DOHH2 (cell line): Measurements from ENCODE around the gene STON2.

Experiments used
- H3F3A ChIP-seq: fragments of 200-600 bp; sonication (generic), shearing (Covaris generic); 2 replicates; pipeline ENCODE4 v1.6.0; 2016; ENCODE audit warnings: antibody characterized with exemption, mild to moderate bottlenecking; ENCODE audit not compliant: control insufficient read depth, insufficient read depth
- H3K27ac ChIP-seq: fragments of 200-600 bp; sonication (generic); 2 replicates; pipeline ENCODE4 v1.5.1; 2014; ENCODE audit warnings: low read depth, mild to moderate bottlenecking, low read length, moderate library complexity
- H3K27me3 ChIP-seq: fragments of 200-600 bp; sonication (generic); 2 replicates; pipeline ENCODE4 v1.6.1; 2014; ENCODE audit warnings: mild to moderate bottlenecking, low read length, mixed read lengths; ENCODE audit not compliant: control insufficient read depth
- H3K36me3 ChIP-seq: fragments of 200-600 bp; sonication (generic); 2 replicates; pipeline ENCODE4 v1.6.1; 2014; ENCODE audit warnings: mild to moderate bottlenecking, low read length, moderate library complexity, mixed read lengths; ENCODE audit not compliant: control insufficient read depth
- H3K4me1 ChIP-seq: fragments of 200-600 bp; sonication (generic); 2 replicates; pipeline ENCODE4 v1.6.1; 2014; ENCODE audit warnings: mild to moderate bottlenecking, low read length, mixed read lengths; ENCODE audit not compliant: control insufficient read depth
- H3K4me2 ChIP-seq: fragments of 200-600 bp; sonication (generic); 2 replicates; pipeline ENCODE4 v1.6.0; 2014; ENCODE audit warnings: mild to moderate bottlenecking, low read length, moderate library complexity
- H3K4me3 ChIP-seq: fragments of 200-600 bp; sonication (generic); 2 replicates; pipeline ENCODE4 v1.5.1; 2014; ENCODE audit warnings: mild to moderate bottlenecking, low read length, mixed read lengths
- H3K79me2 ChIP-seq: fragments of 200-600 bp; sonication (generic); 2 replicates; pipeline ENCODE4 v1.6.1; 2014; ENCODE audit warnings: mild to moderate bottlenecking, low read length, mixed read lengths; ENCODE audit not compliant: control insufficient read depth
- H3K9me2 ChIP-seq: fragments of 200-600 bp; sonication (generic); replicated peaks from 2 replicates; pipeline ENCODE4 v1.6.1; 2014; ENCODE audit warnings: mild to moderate bottlenecking, low read length, mixed read lengths; ENCODE audit not compliant: control insufficient read depth
- H3K9me3 ChIP-seq: fragments of 200-600 bp; sonication (generic); 2 replicates; pipeline ENCODE4 v1.6.1; 2014; ENCODE audit warnings: antibody characterized with exemption, low read length, mixed read lengths; ENCODE audit not compliant: control insufficient read depth, insufficient read depth
- H4K20me1 ChIP-seq: fragments of 200-600 bp; sonication (generic); 2 replicates; pipeline ENCODE4 v1.6.0; 2014; ENCODE audit warnings: low read depth, mild to moderate bottlenecking, antibody characterized with exemption, low read length, moderate library complexity; ENCODE audit not compliant: control insufficient read depth, insufficient read depth
- EZH2phosphoT487 ChIP-seq: fragments of 200-600 bp; sonication (generic); IDR thresholded peaks from 2 replicates; pipeline ENCODE4 v1.6.1; 2017; ENCODE audit warnings: borderline replicate concordance, mild to moderate bottlenecking, antibody characterized with exemption, low read length, moderate library complexity, mixed read lengths
- TF ChIP-seq, protein P1 (sequence below): fragments of 200-600 bp; sonication (generic); IDR thresholded peaks from one replicate; pipeline ENCODE4 v1.5.1; 2014; ENCODE audit warnings: antibody characterized with exemption, mild to moderate bottlenecking, low read depth, low read length; ENCODE audit not compliant: poor library complexity, severe bottlenecking

The STON2 gene

DNA sequence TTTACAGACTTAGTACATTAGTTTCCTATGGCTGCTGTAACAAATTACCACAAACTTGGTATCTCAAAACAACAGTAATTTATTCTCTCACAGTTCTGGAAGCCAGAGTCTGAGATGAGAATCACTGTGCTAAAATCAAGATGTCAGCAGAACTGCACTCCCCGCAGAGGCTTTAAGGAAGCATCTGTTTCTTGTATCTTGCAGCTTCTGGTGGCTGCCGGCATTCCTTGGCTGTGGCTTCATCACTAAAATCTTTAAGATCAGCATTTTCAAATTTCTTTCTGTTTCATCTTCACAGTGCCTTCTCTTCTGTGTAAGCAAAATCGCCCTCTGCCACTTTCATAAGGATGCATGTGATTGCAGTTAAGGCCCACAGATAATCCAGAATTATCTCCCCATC lies 9.4 kb downstream of the STON2 start:
- Histone ChIP-seq H3K27ac (no peak overlapping the region), H3K79me2 (no peaks in the 10 kb centered on the region), H3K9me2 (no peaks in the 10 kb centered on the region), H3K9me3 (no peaks in the 10 kb centered on the region), H3K27me3 (no peaks in the 10 kb centered on the region; the same call in 1 of the 2 replicates), H3K4me2 (no peak overlapping the region), H3K36me3 (no peaks in the 10 kb centered on the region), H3F3A (no peaks in the 10 kb centered on the region), H3K4me1 (no peaks in the 10 kb centered on the region), H3K4me3 (no peak overlapping the region), H4K20me1 (no peaks in the 10 kb centered on the region; the same call in 1 of the 2 replicates)
- TF ChIP-seq, protein P1, sequence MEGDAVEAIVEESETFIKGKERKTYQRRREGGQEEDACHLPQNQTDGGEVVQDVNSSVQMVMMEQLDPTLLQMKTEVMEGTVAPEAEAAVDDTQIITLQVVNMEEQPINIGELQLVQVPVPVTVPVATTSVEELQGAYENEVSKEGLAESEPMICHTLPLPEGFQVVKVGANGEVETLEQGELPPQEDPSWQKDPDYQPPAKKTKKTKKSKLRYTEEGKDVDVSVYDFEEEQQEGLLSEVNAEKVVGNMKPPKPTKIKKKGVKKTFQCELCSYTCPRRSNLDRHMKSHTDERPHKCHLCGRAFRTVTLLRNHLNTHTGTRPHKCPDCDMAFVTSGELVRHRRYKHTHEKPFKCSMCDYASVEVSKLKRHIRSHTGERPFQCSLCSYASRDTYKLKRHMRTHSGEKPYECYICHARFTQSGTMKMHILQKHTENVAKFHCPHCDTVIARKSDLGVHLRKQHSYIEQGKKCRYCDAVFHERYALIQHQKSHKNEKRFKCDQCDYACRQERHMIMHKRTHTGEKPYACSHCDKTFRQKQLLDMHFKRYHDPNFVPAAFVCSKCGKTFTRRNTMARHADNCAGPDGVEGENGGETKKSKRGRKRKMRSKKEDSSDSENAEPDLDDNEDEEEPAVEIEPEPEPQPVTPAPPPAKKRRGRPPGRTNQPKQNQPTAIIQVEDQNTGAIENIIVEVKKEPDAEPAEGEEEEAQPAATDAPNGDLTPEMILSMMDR = no peak
- TF ChIP-seq EZH2phosphoT487 = no peak

- Histone ChIP-seq H3K9me3 (no peaks in the 10 kb centered on the region), H3K36me3 (no peaks in the 10 kb centered on the region), H3K79me2 (no peaks in the 10 kb centered on the region), H4K20me1 (no peaks in the 10 kb centered on the region; the same call in 1 of the 2 replicates), H3K4me2 (no peak overlapping the region), H3K27ac (no peak overlapping the region), H3K9me2 (no peaks in the 10 kb centered on the region), H3F3A (no peaks in the 10 kb centered on the region), H3K4me3 (no peak overlapping the region), H3K4me1 (no peaks in the 10 kb centered on the region), H3K27me3 (no peaks in the 10 kb centered on the region)
- no peak for TF ChIP-seq EZH2phosphoT487
- TF ChIP-seq, protein P1 = no peak
These were observed 11.8 kb downstream of the STON2 start for GRCh38 chr14:81388336-81388735.

DNA sequence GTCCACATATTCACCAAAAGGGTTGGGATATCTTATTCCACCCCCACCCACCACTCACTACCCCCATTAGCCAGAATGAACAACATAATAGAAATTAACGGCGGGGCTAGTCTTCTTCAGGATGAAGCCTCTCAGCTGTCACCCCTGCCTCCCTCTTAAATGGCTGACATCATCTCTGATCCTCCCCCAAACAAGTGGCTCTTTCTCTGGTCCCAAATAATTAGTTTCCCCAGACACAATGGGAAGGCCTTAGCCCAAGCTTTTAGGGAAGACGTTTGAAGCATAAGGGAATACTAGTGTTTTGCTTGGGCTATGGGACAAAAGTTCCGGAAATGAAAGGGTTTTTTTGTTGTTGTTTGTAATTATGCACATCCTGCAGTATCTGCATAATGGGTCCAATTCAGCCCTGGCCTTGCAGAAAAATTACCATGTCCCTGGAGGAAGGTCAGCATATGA lies 13.8 kb downstream of the STON2 start:
- H3K79me2 ChIP-seq = no peaks in the 10 kb centered on the region
- no peaks in the 10 kb centered on the region for H4K20me1 ChIP-seq
- H3K27ac ChIP-seq = no peak overlapping the region
- TF ChIP-seq EZH2phosphoT487 = no peak
- TF ChIP-seq, protein P1 = no peak
- no peak overlapping the region for H3K4me3 ChIP-seq
- H3K27me3 ChIP-seq = no peaks in the 10 kb centered on the region
- H3K4me1 ChIP-seq = peaks cover 3% of the 10 kb centered on the region; the same call in 1 of the 2 replicates
- no peaks in the 10 kb centered on the region for H3K36me3 ChIP-seq
- H3K4me2 ChIP-seq = no peak overlapping the region
- no peaks in the 10 kb centered on the region for H3K9me3 ChIP-seq
- H3K9me2 ChIP-seq = no peaks in the 10 kb centered on the region
- H3F3A ChIP-seq = no peaks in the 10 kb centered on the region
